ENCODE measurements around the gene GALNT2.

GALNT2 gene

GRCh38 chr1:230112782-230113181 is 45.7 kb downstream of the GALNT2 start:
- DNase-seq (ENCODE audit: low read depth in 2 of 2), result no peak

DNA sequence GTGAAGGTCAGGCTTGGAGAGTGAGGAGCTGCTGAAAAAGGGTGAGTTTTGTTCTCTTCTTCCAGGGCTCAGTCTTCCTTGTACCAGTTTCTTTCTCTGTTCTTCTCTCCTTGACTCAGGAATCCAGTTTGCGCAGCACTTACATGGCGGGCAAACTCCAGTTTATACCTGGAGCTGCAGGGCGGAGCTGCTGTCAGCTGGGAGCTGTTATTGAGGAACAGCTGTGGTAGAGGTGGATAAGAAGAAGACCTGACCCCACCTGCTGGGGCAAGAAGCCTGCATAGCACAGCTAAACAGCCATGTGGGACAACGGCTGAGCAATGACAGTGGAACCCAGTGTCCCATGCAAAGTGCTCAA is 46.2 kb downstream of the GALNT2 start:
- DNase-seq (ENCODE audit: low read depth in 2 of 2), result no peak

GRCh38 chr1:230113593-230114236 is 46.7 kb downstream of the GALNT2 start:
- DNase-seq (ENCODE audit: low read depth in 2 of 2), result no peak

DNA sequence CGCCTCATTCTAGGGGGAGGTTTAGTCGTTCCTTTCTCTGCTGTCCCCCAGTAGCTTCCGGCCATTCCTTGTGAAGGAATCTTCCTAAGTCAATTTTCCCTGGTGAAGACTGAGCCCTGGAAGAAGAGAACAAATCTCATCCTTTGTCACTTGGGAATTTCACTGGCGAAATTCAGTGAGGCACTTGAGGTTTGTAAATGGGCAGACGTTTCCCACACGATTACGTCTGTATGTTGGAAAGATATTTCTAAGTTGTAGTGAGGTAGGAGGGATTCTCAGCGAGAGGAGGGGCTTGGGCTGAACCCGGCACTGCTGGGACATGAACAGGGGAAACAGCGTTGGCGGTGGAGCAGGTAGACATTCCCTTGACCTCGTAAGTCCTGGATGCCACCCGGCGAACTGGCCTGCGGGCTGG is 47.2 kb downstream of the GALNT2 start:
- no peak for DNase-seq (ENCODE audit: low read depth in 2 of 2)

DNA sequence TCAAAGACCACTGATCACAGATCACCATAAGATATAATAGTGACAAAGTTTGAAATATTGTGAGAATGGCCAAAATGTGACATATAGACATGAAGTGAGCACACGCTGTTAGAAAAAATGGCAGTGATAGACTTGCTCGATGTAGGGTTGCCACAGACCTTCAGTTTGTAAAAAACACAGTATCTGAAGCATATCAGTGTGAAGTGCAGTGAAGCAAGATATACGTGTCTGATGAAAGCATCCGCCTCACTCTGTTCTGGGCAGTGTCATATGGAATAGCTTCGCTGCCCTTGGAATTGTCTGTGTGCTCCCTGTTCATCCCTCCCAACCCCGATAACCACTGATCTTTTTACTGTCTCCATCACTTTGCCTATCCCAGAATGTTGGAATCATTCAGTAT is 50.7 kb downstream of the GALNT2 start:
- no peak for DNase-seq (ENCODE audit: low read depth in 2 of 2)

- DNase-seq (ENCODE audit: low read depth in 2 of 2), result no peak
Observed at GRCh38 chr1:230119340-230119739, 52.3 kb downstream of the GALNT2 start.

DNA sequence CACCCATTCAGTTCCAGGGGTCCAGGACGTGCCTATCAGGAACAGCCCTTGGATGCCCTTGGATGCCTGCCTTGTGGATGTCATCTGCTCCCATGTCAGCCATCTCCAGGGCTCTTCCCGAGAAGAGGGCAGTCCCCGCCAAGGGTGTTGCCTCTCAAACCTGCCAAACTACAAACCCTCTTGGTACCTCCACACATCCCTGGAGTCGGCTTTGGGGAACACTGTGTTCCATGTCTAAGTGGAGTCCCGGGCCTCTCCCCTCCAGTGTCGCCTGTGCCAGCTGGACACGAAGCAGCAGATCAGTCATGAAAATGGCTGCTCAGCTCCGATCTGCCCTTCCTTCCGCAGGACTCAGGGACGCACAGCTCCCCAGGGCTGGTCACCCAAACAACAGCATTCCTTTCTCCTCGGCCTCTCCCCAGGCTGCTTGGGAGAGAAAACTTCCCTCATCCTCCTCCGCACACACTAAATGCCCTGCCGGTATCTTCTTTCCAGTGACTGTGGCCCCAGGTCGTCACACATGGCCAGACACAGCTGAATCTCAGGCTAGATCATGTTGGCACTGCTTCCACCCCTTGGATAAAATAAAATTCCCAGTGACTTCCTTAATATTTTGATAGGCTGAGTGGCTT is 53.4 kb downstream of the GALNT2 start:
- DNase-seq (ENCODE audit: low read depth in 2 of 2), result no peak

GRCh38 chr1:230120921-230121381 is 53.9 kb downstream of the GALNT2 start:
- no peak for DNase-seq (ENCODE audit: low read depth in 2 of 2)

DNA sequence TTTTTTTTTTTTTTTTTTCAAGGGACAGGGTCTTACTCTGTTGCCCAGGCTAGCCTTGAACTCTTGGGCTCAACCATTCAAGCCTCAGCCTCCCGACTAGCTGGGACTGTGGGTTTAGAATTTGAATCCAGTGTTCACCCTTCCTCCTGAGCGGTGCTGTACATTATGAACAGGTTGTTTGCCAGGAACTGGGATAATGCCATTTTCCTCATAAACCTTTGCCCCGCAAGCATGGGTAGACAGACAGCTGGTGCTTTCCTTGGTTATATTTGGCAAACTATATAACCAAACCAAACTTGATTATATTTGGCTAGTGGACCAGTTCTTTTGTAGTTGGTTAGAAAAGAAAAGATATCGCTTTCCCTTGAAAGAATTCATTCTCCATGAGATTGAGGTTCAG is 54.9 kb downstream of the GALNT2 start:
- no peak for DNase-seq (ENCODE audit: low read depth in 2 of 2)

GRCh38 chr1:230122366-230123279 is 55.6 kb downstream of the GALNT2 start:
- no peak for DNase-seq (ENCODE audit: low read depth in 2 of 2)

DNA sequence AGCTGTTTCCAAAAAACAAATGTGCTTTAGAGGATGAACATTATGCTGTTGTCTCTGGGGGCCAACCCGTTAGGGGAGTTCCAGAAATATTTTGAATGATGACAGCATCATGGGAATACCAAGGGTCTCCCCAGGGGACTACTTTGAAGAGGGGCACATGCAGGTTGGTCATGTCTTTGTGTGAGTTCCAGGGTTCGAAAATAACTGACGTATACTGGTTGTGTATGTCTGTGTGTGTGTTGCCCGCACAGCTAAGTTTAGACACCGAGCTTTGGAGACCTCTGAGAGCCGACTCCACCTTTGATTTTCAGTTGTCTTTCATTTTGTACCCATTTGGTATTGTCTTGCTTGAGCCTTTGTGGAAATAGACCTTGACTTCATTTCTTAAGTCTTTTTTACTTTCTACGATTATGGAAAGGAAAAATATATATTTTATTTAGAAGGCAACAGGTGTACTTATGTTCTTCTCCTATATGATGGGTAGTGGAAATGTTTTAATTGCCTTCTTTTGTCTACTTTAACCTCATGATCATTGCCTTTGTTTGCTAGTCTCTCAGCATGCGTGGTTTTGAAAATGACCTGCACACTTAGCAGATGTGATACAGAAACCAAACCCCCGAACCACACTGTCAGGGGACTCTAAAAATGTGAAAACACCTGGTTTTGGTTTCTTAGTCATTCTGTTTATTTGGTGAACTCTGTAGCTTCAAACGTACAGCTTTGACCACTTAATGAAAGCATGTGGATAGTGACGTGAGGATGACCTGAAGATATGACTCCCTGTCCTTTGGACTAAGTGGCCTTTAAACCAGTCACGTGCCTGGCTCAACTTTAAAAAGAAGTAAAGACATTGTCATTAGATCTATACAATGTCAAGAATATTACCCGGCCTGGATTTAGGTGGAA is 56.5 kb downstream of the GALNT2 start:
- DNase-seq (ENCODE audit: low read depth in 2 of 2), result no peak

DNA sequence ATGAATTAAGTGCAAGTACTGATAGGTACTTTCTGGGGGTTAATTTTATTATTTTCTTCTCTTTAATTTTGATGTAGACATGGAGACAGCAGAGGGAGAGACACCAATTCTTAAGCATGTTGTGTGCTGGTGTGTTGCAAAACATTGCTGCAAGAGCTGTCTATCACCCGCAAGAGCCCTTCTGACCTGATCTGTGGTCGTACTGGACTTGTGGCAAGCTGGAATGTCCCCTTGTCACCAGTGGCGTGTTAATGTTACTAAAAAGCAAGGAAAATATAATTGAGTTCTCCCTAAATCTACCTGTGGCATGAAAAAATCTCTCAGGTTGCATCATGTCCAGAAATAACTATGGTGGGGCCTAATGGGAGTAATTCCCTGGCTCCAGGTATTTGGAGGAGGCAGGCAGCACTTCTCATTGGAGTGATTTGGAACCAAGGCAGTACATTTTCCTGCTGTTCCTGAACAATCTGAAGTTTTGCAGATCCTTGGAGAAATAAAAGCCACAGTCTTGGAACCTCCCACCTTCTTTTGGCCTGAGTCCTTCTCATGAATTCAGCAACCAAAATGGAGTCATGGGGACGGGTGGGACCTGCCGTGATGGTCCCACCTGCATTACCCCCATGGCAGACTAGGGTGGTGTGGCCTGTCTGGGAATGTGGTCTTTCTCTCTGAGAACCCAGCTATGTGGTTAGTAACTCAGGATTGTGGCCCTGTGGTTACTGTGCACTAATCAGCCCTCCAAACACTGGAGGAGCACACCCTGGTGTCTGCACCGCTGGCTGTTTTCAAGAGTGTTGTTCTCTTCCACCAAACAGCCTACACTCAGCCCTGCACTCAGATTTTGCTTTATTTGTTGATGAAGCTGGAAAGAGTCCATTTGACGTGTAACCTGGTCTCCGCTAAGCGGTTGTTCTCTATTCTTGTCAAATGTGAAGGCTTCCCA is 57.4 kb downstream of the GALNT2 start:
- DNase-seq (ENCODE audit: low read depth in 2 of 2), result no peak

DNA sequence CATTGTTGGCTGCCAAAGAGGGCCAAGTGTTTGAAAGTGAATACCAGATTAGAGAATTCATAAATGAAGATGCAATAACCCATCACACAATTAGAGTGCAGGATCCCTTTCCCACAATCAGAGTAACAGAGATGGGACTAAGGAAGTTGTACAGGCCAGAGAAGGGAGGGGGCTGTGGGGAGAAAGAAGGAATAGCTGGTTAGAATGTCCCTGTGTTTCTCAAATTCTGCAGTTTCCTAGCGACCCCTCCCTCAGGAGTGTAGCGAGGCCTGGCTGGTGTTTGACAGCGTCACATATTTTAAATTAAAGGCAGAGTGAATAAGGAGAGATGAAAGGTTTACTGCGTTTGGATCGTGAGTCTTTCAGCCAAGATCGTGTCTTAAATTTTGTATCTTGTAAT is 58.1 kb downstream of the GALNT2 start:
- DNase-seq (ENCODE audit: low read depth in 2 of 2), result no peak

DNA sequence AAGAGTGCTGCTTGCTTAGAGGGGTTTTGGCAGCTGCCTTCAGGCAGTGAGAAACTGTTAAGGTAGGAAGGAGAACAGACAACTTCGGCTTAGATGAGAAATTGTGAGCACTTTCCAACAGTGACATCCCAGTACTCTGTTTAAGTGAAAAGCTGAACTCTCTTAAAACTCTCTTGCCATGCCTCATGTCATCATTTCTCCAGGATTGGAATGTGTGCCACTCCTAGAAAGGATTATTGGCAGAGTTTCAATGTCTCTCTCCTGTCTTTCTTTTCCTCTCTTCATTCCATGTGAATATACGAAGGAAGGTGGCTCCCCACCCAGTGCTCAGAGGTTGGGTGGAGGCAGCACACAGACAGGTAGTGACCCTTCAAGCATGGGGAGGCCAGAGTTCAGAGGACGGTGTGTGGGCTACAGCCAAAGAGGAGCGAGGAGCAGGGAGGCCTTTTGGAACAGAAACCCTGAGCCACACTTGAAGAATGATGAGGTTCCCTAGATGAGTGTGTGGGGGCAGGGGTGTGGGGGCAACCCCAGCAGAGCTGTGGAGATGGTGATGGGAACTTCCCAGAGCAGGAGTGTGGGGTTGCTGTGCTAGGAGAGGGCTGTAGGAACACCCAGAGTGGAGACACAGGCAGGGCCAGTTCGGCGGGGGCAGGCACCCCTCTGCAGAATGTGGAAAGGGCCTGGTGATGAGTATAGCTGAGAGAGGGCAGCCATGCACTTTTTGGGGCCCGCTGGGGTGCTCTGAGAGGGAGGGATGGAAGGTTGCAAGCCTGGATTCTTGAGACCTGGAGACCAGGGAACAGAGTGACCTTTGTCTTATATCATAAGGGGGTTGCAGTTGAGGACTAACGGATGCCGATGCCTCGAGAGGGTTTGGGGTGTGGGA is 58.8 kb downstream of the GALNT2 start:
- DNase-seq (ENCODE audit: low read depth in 2 of 2), result no peak

DNA sequence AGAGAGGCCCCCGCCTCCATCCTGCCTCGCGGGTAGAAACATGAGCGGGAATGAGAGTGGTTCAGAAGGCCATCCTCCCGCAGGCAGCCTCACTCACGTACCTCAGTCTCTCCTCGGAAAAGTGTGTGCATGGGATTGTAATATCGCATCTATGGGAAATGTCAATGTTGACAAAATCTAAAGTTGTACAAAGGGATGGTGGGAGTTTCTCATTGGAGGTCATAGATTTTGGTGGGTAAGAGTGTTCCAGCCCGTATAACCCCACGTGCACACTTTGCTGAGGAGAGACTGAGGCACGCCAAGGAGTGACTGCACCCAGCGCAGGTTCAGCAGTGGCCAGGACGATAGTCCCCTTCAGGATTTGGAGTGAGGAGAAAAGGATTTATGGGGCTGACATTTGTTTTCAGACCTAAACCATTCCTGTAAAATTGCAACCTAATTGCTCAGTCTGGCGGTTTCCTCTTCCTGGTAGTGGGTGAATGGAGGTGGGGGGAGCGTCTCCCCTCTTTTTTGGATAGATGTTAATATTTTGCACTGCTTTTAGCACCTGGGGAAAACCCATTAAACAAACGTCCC is 59.6 kb downstream of the GALNT2 start:
- no peak for DNase-seq (ENCODE audit: low read depth in 2 of 2)

- DNase-seq (ENCODE audit: low read depth in 2 of 2), result peak in 1 of 2 donors; percentile 40
Observed at GRCh38 chr1:230127105-230128054, 60.3 kb downstream of the GALNT2 start.

DNA sequence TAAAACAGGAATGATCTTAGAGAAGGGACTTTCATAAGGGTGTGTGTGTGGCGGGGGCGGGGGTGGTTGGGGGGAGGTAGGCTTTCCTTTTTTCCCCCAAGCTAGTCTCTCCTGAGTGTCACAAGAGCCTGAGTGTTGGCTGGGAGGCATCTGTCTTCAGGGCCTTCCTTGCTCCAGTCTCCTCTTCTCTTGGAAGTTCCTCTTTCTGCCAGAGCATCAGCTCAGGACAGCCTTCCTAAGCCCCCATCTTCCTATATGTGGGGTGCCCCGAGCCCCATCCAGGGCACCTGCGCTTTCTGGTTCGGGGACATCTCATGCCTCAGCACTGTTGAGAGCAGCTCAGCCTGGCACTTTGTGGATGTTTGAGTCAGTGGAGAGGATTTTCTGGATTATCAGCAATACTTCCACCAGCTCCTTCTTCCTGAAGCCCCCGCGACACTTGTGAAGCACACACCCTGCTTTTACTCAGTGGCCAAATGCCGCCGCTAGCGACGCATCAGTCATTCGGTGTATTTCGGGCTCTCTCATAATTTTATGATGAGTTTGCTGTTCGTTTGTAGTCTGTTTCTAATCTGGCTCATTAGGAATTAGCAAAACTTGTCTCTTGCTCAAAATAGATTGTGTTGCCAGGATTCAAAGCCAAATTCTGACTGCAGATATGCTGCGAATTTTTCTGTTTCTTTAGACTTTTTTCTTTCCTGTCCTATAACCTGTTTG is 61.7 kb downstream of the GALNT2 start:
- DNase-seq (ENCODE audit: low read depth in 2 of 2), result no peak
